Fibroblast of mammary gland (primary cell): ENCODE data around the gene NECTIN3.

Experiments used
- DNase-seq: peaks from one replicate; pipeline ENCODE4 v3.0.0-alpha.2; 2010; ENCODE audit warnings: low read depth
- H3K4me3 ChIP-seq: 2 replicates; pipeline ENCODE4 v1.5.1; 2011; ENCODE audit warnings: low read depth, mild to moderate bottlenecking, low read length, moderate library complexity; ENCODE audit not compliant: control insufficient read depth
- TF ChIP-seq, protein P1 (sequence below): conservative IDR thresholded peaks from 2 replicates; pipeline ENCODE4 v1.5.1; 2011; ENCODE audit warnings: low read depth, low read length, inconsistent platforms; ENCODE audit not compliant: control insufficient read depth, insufficient read depth

NECTIN3 gene

GRCh38 chr3:111071257-111072030 lies at the start of gene NECTIN3:
TSS of gene NECTIN3 (plus strand) at chr3:111071816. CDS start at chr3:111072018, 202 bp downstream.
- peak; percentile 98 for DNase-seq
- H3K4me3 ChIP-seq, result peak within 1 kb of the TSS; percentile 85
- TF ChIP-seq, protein P1, sequence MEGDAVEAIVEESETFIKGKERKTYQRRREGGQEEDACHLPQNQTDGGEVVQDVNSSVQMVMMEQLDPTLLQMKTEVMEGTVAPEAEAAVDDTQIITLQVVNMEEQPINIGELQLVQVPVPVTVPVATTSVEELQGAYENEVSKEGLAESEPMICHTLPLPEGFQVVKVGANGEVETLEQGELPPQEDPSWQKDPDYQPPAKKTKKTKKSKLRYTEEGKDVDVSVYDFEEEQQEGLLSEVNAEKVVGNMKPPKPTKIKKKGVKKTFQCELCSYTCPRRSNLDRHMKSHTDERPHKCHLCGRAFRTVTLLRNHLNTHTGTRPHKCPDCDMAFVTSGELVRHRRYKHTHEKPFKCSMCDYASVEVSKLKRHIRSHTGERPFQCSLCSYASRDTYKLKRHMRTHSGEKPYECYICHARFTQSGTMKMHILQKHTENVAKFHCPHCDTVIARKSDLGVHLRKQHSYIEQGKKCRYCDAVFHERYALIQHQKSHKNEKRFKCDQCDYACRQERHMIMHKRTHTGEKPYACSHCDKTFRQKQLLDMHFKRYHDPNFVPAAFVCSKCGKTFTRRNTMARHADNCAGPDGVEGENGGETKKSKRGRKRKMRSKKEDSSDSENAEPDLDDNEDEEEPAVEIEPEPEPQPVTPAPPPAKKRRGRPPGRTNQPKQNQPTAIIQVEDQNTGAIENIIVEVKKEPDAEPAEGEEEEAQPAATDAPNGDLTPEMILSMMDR, result no peak

DNA sequence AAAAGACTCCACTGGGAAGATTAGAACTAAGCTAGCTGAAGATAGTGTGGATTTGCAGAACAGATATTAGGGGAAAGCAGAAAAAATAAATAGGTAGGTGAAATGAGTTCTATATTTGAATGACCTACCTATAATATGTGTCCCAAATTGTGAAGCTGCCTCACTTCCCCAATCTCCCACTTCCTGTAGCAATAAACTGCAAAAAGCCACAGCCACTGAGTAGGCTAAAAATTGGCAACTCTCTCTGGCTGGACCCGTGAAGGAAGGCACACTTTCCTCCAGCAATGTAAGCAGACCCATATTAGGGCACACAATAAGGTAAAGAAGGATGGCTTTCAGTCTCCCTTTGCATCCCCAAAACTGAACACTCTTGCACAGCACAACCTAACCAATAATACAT lies 43.7 kb upstream of the NECTIN3 start:
- DNase-seq, result no peak
- TF ChIP-seq, protein P1, result no peak
- H3K4me3 ChIP-seq, result no peak overlapping the region

GRCh38 chr3:111031538-111031937 lies 40.1 kb upstream of the NECTIN3 start:
- TF ChIP-seq, protein P1, result no peak
- no peak for DNase-seq

DNA sequence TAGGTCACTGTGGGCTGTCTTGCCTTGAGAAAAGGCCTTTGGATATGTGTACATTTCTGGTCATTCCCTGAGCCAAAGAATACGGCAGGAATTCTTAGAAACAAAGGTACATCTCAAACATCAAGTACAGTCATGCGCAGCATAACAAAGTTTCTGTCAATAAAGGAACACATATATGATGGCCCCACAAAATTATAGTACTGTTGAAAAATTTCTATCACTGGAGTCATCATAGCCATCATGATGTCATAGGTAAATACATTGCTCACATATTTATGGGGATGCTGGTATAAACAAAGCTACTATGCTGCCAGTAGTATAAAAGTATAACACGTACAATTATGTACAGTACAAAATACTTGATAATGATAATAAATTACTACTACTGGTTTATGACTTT lies 38.9 kb upstream of the NECTIN3 start:
- TF ChIP-seq, protein P1, result no peak
- no peak overlapping the region for H3K4me3 ChIP-seq
- DNase-seq, result no peak

More at GRCh38 chr3:111031538-111031937, 40.1 kb upstream of the NECTIN3 start:
- no peak overlapping the region for H3K4me3 ChIP-seq

DNA sequence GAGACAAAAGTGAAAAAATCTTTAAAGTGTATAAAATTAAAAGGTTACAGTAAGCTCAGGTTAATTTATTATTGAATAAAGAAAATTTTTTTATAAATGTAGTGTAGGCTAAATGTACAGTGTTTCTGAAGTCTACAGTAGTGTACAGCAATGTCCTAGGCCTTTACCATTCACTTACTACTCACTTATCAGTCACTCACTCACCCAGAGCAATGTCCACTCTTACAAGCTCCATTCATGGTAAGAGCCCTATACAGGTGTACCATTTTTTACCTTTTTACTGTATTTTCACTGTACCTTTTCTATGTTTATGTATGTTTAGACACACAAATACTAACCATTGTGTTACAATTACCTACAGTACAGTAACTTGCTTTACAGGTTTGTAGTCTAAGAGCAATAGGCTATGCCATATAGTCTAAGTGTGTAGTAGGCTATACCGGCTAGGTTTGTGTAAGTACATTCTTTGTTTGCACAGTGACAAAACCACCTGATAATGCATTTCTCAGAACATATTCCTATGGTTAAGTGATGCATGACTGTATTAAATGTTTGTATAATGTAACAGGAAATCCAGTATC lies 38.1 kb upstream of the NECTIN3 start:
- TF ChIP-seq, protein P1, result no peak
- no peak for DNase-seq

DNA sequence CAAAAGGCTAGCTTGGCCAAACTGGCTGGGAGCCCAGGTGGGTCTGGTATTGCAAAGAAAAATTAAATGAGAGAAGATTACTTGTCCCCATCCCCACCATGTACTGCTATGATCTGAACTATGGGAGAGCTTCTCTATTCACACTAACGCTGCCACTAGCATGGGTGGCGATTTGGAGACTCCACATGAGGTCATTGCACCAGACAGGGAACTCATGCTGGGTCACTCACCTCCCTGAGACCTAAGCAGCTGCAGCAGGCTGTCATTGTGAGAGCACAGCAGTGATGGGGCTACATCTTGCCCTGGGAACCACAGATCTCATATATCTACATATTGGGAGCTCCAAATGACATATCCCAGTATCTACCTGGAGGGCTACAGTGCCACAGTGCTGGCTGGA lies 36.3 kb upstream of the NECTIN3 start:
- DNase-seq, result no peak
- TF ChIP-seq, protein P1, result no peak
- H3K4me3 ChIP-seq, result no peak overlapping the region

More for the DNA sequence above, 38.1 kb upstream of the NECTIN3 start:
- H3K4me3 ChIP-seq, result no peak overlapping the region
